SK-N-SH treated with all-trans-retinoic acid at 6 μM for 48 hours (cell line): ENCODE data around the gene PCDHA12.

Experiments used
- ARNTL ChIP-seq: fragments of 450-650 bp; formaldehyde crosslinking; IDR thresholded peaks from 2 replicates; pipeline ENCODE4 v1.5.0; 2020; ENCODE audit warnings: low read depth, mild to moderate bottlenecking, moderate library complexity, borderline replicate concordance
- ESRRG ChIP-seq: fragments of 250-450 bp; sonication (Bioruptor Pico); IDR thresholded peaks from 2 replicates; pipeline ENCODE4 v1.6.1; 2021; ENCODE audit warnings: mild to moderate bottlenecking
- TCF4 ChIP-seq: fragments of 250-450 bp; sonication (Bioruptor Pico); IDR thresholded peaks from 2 replicates; pipeline ENCODE4 v1.8.0; 2021; ENCODE audit warnings: mild to moderate bottlenecking, moderate library complexity, borderline replicate concordance
- ZFP3 ChIP-seq: fragments of 250-450 bp; sonication (Bioruptor Pico); IDR thresholded peaks from 2 replicates; pipeline ENCODE4 v1.5.0; 2020; ENCODE audit warnings: mild to moderate bottlenecking, moderate library complexity
- ZNF565 ChIP-seq: fragments of 450-650 bp; formaldehyde crosslinking; conservative IDR thresholded peaks from 2 replicates; pipeline ENCODE4 v1.5.0; 2020; ENCODE audit warnings: low read depth, mild to moderate bottlenecking, moderate library complexity
- ZNF70 ChIP-seq: fragments of 450-650 bp; formaldehyde crosslinking; IDR thresholded peaks from 2 replicates; pipeline ENCODE4 v1.5.0; 2020; ENCODE audit warnings: mild to moderate bottlenecking, moderate library complexity
- TF ChIP-seq, protein P1 (sequence below): fragments of 250-450 bp; sonication (Bioruptor Pico); IDR thresholded peaks from 2 replicates; pipeline ENCODE4 v1.8.0; 2020; ENCODE audit warnings: mild to moderate bottlenecking, moderate library complexity, borderline replicate concordance
- TF ChIP-seq, protein P2 (sequence below): fragments of 250-450 bp; sonication (Bioruptor Pico); IDR thresholded peaks from 2 replicates; pipeline ENCODE4 v1.5.1; 2020; ENCODE audit warnings: low read depth, mild to moderate bottlenecking, moderate library complexity

DNA sequence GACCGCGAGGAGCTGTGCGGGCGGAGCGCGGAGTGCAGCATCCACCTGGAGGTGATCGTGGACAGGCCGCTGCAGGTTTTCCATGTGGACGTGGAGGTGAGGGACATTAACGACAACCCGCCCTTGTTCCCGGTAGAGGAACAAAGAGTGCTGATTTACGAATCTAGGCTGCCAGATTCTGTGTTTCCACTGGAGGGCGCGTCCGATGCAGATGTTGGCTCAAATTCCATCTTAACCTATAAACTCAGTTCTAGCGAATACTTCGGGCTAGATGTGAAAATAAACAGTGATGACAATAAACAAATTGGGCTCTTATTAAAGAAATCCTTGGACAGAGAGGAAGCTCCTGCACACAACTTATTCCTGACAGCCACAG lies 46.8 kb upstream of the PCDHA12 start:
- TF ChIP-seq, protein P1, sequence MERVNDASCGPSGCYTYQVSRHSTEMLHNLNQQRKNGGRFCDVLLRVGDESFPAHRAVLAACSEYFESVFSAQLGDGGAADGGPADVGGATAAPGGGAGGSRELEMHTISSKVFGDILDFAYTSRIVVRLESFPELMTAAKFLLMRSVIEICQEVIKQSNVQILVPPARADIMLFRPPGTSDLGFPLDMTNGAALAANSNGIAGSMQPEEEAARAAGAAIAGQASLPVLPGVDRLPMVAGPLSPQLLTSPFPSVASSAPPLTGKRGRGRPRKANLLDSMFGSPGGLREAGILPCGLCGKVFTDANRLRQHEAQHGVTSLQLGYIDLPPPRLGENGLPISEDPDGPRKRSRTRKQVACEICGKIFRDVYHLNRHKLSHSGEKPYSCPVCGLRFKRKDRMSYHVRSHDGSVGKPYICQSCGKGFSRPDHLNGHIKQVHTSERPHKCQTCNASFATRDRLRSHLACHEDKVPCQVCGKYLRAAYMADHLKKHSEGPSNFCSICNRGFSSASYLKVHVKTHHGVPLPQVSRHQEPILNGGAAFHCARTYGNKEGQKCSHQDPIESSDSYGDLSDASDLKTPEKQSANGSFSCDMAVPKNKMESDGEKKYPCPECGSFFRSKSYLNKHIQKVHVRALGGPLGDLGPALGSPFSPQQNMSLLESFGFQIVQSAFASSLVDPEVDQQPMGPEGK (CRISPR knock-in tag) = no peak
- TF ChIP-seq ZFP3 (CRISPR knock-in tag) (no peak), ZNF70 (no peak), ZNF565 (CRISPR knock-in tag) (no peak), TCF4 (no peak), ARNTL (CRISPR knock-in tag) (no peak), ESRRG (CRISPR knock-in tag) (no peak)
- TF ChIP-seq, protein P2, sequence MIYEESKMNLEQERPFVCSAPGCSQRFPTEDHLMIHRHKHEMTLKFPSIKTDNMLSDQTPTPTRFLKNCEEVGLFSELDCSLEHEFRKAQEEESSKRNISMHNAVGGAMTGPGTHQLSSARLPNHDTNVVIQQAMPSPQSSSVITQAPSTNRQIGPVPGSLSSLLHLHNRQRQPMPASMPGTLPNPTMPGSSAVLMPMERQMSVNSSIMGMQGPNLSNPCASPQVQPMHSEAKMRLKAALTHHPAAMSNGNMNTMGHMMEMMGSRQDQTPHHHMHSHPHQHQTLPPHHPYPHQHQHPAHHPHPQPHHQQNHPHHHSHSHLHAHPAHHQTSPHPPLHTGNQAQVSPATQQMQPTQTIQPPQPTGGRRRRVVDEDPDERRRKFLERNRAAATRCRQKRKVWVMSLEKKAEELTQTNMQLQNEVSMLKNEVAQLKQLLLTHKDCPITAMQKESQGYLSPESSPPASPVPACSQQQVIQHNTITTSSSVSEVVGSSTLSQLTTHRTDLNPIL = no peak
